Lung (tissue), 12 donors: ENCODE results near the gene SMPX. TPM values are rescaled to one million over a fixed set of nuclear protein-coding genes. Genes with fewer than 3 reads are reported as not detected.

ENCODE experiments used
- ATAC-seq: fragments of 200-7000 bp; cut with Tn5 transposase; one replicate; pipeline ENCODE4 v1.9.1; 2020; ENCODE audit warnings: moderate number of reproducible peaks; ENCODE audit not compliant: insufficient read depth, low FRiP score
- DNase-seq, 3 donors: peaks; one replicate each; pipeline ENCODE4 v3.0.0-alpha.2; 2013 to 2017
- H3K27ac ChIP-seq, 2 donors: one replicate each; pipeline ENCODE4 v1.5.1; 2013; ENCODE audit warnings: mild to moderate bottlenecking in 2 of 2, moderate library complexity in 2 of 2, control low read depth in 1 of 2, inconsistent platforms in 1 of 2, low read depth in 1 of 2, low read length in 1 of 2
- H3K27me3 ChIP-seq, 3 donors: one replicate each; pipeline ENCODE4 v1.5.1; 2013; ENCODE audit warnings: low read length in 2 of 3; ENCODE audit not compliant: control insufficient read depth in 3 of 3, insufficient read depth in 3 of 3
- H3K36me3 ChIP-seq, 4 donors: one replicate each; pipeline ENCODE4 v1.5.1; 2013; ENCODE audit warnings: low read length in 4 of 4, mild to moderate bottlenecking in 1 of 4, moderate library complexity in 1 of 4; ENCODE audit not compliant: control insufficient read depth in 4 of 4, insufficient read depth in 4 of 4
- H3K4me1 ChIP-seq, 5 donors: one replicate each; pipeline ENCODE4 v1.5.1; 2013; ENCODE audit warnings: low read length in 5 of 5, mild to moderate bottlenecking in 2 of 5, moderate library complexity in 1 of 5; ENCODE audit not compliant: control insufficient read depth in 5 of 5, insufficient read depth in 5 of 5
- H3K4me3 ChIP-seq: one replicate; pipeline ENCODE4 v1.5.1; 2013; ENCODE audit warnings: mild to moderate bottlenecking, control low read depth, moderate library complexity
- H3K9ac ChIP-seq, 2 donors: one replicate each; pipeline ENCODE4 v1.5.1; 2013; ENCODE audit warnings: low read length in 2 of 2, control low read depth in 1 of 2; ENCODE audit not compliant: insufficient read depth in 1 of 2
- H3K9me3 ChIP-seq, 4 donors: one replicate each; pipeline ENCODE4 v1.5.1; 2013; ENCODE audit warnings: low read length in 3 of 4, mild to moderate bottlenecking in 1 of 4, moderate library complexity in 1 of 4; ENCODE audit not compliant: control insufficient read depth in 4 of 4, insufficient read depth in 3 of 4
- WGBS, 2 donors: extraction: QIAGEN DNeasy Blood & Tissue Kit; methylation state at CpG; one replicate each; pipeline ENCODE4 v1.1.7; 2013; 5-methylcytosine and 5-hydroxymethylcytosine counted together
- polyA plus RNA-seq, 2 donors: library from polyadenylated mRNA; stranded (reverse); fragments of 200-250 nt; gene quantifications; one replicate each; pipeline ENCODE4 v1.2.1, GENCODE V29; 2013
- total RNA-seq, 2 donors: library from RNA; depleted of rRNA in 1 of 2; stranded (reverse); fragments of >200 nt in 1 of 2; gene quantifications; one replicate each; pipeline ENCODE4 v1.2.1, GENCODE V29; 2014 to 2021
- TF ChIP-seq, protein P1 (sequence below): IDR thresholded peaks from 2 replicates; pipeline ENCODE4 v1.5.1; 2012; ENCODE audit warnings: mild to moderate bottlenecking; ENCODE audit errors: control extremely low read depth, extremely low read depth
- donor health status: control.
- donor health status: control.
- donor health status: Bipolar disorder and iron deficiency.
- donor health status: healthy.
- donor health status: DM: yes; HTN: yes; CAD: no.

Gene SMPX
- total and polyA plus RNA-seq, 4 donors, result 0.08 to 2.3 TPM; not detected in 2

GRCh38 chrX:21735768-21736127 is 22.2 kb downstream of the SMPX start:
- TF ChIP-seq, protein P1, sequence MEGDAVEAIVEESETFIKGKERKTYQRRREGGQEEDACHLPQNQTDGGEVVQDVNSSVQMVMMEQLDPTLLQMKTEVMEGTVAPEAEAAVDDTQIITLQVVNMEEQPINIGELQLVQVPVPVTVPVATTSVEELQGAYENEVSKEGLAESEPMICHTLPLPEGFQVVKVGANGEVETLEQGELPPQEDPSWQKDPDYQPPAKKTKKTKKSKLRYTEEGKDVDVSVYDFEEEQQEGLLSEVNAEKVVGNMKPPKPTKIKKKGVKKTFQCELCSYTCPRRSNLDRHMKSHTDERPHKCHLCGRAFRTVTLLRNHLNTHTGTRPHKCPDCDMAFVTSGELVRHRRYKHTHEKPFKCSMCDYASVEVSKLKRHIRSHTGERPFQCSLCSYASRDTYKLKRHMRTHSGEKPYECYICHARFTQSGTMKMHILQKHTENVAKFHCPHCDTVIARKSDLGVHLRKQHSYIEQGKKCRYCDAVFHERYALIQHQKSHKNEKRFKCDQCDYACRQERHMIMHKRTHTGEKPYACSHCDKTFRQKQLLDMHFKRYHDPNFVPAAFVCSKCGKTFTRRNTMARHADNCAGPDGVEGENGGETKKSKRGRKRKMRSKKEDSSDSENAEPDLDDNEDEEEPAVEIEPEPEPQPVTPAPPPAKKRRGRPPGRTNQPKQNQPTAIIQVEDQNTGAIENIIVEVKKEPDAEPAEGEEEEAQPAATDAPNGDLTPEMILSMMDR, result no peak
- Histone ChIP-seq H3K27me3 (peaks cover 0 to 24% (median 8%) of the 10 kb centered on the region in 3 donors), H3K4me3 (no peak overlapping the region), H3K9ac (no peak overlapping the region), H3K36me3 (no peaks in the 10 kb centered on the region), H3K27ac (no peak overlapping the region), H3K9me3 (no peaks in the 10 kb centered on the region), H3K4me1 (peaks cover 0 to 7% (median 3%) of the 10 kb centered on the region in 5 donors)
- ATAC-seq (no peak), DNase-seq (no peak)
- WGBS, 2 donors, result 69 to 100% methylated on average over 1 of the region's 1 CpG

- Histone ChIP-seq H3K36me3 (no peaks in the 10 kb centered on the region), H3K9ac (no peak overlapping the region), H3K27me3 (peaks cover 0 to 21% (median 8%) of the 10 kb centered on the region in 3 donors), H3K9me3 (no peaks in the 10 kb centered on the region), H3K4me1 (peaks cover 0 to 4% (median 2%) of the 10 kb centered on the region in 5 donors), H3K27ac (no peak overlapping the region), H3K4me3 (no peak overlapping the region)
- DNase-seq, result no peak
- TF ChIP-seq, protein P1, result no peak
- ATAC-seq, result no peak
- 53 to 56% methylated on average over 5 of the region's 5 CpGs for WGBS, 2 donors
Observed at GRCh38 chrX:21735038-21735767, 22.7 kb downstream of the SMPX start.

DNA sequence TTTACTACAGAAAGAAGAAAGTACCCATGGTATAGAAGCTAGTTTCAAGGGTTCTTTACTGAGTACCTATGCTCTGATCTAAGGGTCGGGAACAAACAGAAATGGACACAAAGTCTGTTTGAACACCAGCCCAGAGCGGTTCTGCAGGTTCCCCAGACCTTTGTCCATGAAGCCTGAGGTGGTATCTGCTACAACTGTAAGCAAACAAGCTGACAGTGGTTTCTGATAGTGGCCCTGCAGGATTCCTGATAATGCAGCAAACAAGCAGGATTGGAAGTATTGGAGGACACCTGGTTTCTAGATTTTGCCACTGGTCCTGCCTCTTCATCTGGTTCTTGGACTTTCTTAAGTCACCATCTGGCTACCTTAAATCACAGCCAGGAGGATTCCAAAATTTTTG is 23.7 kb downstream of the SMPX start:
- DNase-seq (no peak), ATAC-seq (no peak)
- Histone ChIP-seq H3K36me3 (no peaks in the 10 kb centered on the region), H3K4me1 (peaks cover 0 to 4% (median 2%) of the 10 kb centered on the region in 5 donors), H3K9ac (no peak overlapping the region), H3K4me3 (no peak overlapping the region), H3K27me3 (peaks cover 0 to 19% (median 8%) of the 10 kb centered on the region in 3 donors), H3K9me3 (no peaks in the 10 kb centered on the region), H3K27ac (no peak overlapping the region)
- 33 to 68% methylated on average over 2 of the region's 2 CpGs for WGBS, 2 donors
- TF ChIP-seq, protein P1, result no peak

DNA sequence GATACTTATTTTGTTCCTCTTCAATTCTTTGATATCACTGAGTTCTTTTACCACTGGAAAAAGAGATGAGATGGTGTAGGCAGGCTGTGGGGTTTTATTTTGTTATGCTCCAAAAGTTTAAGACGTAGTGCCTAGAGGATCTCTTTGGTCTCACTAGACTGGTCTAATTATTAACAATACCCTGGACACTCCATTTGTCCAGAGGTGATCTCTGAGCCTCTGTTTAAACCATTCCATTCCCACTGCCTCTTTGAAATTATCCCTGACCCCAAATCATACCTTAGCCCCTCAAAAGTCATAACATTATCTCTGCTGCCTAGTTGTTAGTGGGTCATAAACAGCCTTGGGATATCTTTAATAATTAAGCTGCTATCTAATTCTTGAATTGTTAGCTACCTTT is 24.2 kb downstream of the SMPX start:
- Histone ChIP-seq H3K4me3 (no peak overlapping the region), H3K4me1 (peaks cover 0 to 4% (median 2%) of the 10 kb centered on the region in 5 donors), H3K36me3 (no peaks in the 10 kb centered on the region), H3K9ac (no peak overlapping the region), H3K9me3 (no peaks in the 10 kb centered on the region), H3K27me3 (peaks cover 0 to 18% (median 9%) of the 10 kb centered on the region in 3 donors), H3K27ac (no peak overlapping the region)
- DNase-seq (no peak), ATAC-seq (no peak)
- 56 to 77% methylated on average over 1 of the region's 1 CpG for WGBS, 2 donors
- TF ChIP-seq, protein P1, result no peak
